ENCODE results near the gene TRNAU1AP.
"Not testable (repeated sequence)": the region's sequence is repeated elsewhere in the genome, so short reads cannot be mapped to it uniquely, and the experiment has no call there.

The TRNAU1AP gene

DNA sequence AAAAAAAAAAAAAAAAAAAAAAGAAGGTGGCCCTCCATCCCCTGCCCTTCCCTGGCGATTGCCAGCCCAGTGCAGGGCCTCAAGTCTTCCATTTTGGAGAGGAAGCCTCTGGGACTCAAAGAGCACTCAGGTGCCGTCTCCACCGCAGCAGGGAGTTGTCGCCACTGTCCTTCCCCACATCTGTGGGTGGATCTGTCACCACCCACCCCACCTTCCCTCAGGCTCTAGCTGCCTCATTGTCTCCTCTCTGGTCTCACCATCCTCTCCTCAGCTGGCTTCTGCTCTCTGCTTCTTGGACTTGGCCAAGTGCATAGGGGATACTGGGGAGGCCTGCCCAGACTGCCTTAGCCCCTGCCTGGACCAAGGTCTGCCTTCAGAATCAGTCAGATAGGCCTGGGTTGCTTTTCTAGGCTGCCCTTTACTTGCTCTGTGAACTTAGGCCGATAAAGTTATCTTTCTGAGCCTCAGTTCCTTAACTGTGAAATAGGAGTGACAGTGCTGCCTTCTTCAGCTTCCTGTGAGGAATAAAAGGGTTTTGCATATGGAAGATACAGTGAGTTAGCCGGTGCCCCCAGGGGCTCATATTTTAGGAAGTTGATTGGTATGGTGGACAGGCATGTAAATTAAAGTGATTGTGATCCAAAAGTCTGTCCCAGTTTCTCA is 31.3 kb upstream of the TRNAU1AP start:
- no peak for DNase-seq (ENCODE audit: low spot score)

DNA sequence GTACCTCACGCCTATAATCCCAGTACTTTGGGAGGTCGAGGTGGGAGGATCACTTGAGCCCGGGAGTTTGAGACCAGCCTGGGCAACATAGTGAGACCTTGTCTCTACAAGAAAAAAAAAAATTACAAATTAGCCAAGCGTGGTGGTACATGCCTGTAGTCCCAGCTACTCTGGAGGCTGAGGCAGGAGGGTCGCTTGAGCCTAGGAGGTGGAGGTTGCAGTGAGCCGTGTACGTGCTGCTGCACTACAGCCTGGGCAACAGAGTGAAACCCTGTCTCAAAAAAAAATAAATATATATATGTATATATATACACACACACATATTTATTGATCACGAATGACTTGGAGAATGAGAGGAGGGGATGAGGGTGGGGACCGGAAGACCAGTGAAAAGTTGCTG is 30.3 kb upstream of the TRNAU1AP start:
- not testable (repeated sequence) for DNase-seq (ENCODE audit: low spot score)

DNA sequence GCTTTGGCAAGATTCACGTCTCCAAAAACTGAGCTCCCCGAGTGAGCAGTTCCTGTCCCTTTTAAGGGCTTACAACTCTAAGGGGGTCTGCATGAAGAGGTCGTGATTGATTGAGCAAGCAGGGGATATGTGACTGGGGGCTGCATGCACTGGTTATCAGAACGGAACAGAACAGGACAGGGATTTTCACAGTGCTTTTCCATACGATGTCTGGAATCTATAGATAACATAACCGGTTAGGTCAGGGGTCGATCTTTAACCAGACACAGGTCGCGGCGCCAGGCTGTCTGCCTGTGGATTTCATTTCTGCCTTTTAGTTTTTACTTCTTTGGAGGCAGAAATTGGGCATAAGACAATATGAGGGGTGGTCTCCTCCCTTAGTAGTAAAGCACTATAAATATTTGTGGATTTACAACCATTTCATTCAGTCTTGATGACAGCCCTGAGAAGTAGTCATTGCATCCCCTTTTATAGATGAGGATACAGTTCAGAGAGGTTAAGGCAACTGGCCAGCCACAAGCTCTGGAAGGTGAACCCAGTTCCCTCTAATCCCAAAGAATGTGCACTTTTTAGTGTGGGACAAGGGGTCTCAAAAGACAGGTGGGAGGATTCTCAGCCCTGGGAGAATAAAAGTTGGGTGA is 27.8 kb upstream of the TRNAU1AP start:
- DNase-seq (ENCODE audit: low spot score) = not testable (repeated sequence)

DNA sequence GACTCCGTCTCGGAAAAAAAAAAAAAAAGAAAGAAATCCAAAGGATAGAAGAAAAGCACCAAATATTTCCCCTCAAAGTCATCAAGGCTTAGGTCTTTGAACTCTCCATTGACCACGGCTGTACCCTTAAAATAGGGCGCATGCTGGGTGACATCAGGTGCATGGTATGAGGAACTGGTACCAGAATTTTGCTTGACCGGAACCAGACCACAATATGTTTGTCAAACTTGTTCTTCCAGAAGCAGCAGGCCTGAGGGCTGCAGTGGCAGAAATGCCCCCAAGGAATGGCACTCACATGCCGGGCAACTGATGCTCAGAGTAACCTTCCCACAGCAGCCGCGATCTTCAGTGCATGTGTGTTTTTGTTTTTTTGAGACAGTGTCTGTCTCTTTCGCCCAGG is 26.0 kb upstream of the TRNAU1AP start:
- no peak for DNase-seq (ENCODE audit: low spot score)

- no peak for DNase-seq (ENCODE audit: low spot score)
Observed at GRCh38 chr1:28530456-28530855, 22.4 kb upstream of the TRNAU1AP start.

- no peak for DNase-seq (ENCODE audit: low spot score)
Observed at GRCh38 chr1:28534671-28535070, 18.2 kb upstream of the TRNAU1AP start.

DNA sequence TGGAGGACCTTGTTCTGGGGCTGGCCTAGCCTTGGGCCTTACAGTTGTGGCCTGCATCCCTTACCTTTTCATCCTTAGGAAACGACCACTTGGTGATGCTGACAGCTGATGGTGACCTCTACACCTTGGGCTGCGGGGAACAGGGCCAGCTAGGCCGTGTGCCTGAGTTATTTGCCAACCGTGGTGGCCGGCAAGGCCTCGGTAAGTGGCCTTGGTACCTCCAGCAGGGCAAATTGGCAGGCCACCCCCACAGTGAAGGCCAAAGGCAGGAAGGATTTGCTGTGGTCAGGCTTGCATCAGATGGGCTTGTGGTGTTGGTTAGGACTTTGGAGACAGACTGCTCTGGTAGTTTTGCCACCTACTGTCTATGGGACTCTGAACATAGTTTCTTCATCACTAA is 17.7 kb upstream of the TRNAU1AP start:
- no peak for DNase-seq (ENCODE audit: low spot score)

GRCh38 chr1:28537457-28538199 is 15.3 kb upstream of the TRNAU1AP start:
- no peak for DNase-seq (ENCODE audit: low spot score)

DNA sequence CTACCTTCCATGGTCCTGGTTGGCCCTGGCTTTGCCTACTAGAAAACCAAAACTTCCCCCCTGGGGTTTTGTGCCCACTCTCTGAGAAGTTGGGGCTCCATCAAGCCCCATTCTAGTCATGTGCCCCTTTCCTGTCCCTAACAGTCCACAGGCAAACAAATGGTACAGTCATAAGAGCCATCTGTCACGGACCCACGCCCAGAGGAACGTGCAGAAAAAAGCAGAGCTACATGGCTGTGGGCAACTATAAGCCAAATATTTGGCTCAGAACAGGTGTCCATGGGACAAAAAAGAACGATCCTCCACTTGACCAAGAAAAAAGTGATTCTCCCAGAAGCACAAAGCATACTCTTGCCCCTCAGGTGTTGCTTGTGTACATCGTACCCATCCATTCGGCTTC is 14.6 kb upstream of the TRNAU1AP start:
- DNase-seq (ENCODE audit: low spot score) = no peak

GRCh38 chr1:28540651-28541050 is 12.2 kb upstream of the TRNAU1AP start:
- no peak for DNase-seq (ENCODE audit: low spot score)

- not testable (repeated sequence) for DNase-seq (ENCODE audit: low spot score)
Observed at GRCh38 chr1:28541414-28542015, 11.4 kb upstream of the TRNAU1AP start.

- DNase-seq (ENCODE audit: low spot score) = no peak
Observed at GRCh38 chr1:28545246-28545628, 7.6 kb upstream of the TRNAU1AP start.

DNA sequence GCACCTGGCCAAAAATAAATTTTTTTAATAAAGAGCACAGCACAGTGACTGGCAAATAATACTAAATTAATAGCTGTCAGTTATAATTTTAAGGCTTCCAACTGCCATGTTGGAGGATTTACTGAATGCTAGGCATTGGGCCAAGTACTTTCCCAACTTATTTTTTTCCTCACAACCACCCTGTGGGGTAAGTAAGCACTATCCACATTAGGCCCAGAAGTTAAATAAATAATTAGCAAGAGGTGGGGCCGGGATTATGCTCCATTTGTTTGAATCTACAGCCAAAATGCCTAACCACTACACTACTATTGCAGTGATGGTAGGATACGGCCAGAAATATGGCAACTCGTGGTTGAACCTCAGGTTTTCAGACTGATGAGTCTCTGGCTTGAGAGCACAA is 4.6 kb upstream of the TRNAU1AP start:
- DNase-seq (ENCODE audit: low spot score) = no peak

GRCh38 chr1:28551381-28551780 is 1.5 kb upstream of the TRNAU1AP start:
- no peak for DNase-seq (ENCODE audit: low spot score)

DNA sequence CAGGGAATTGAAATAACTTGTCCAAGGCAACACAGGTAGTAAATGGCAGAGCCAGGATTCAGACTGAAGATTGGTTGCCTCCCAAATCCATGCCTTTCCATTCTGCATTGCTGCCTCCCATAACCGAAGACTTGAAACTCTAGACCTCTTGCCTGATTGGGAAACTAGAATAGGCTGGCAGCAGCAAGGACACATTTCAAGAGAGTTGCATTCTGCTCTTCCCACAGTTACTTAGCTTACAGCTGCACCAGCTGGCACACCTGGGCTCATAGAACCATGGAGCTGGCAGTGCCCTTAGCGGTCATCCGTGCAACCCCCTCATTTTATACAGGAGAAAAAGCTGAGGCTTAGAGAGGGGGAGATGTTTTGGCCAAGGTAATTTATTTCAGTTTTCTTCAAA is 8.0 kb downstream of the TRNAU1AP start:
- DNase-seq (ENCODE audit: low spot score) = no peak

- DNase-seq (ENCODE audit: low spot score) = no peak
Observed at GRCh38 chr1:28564310-28564709, 11.4 kb downstream of the TRNAU1AP start.

- no peak for DNase-seq (ENCODE audit: low spot score)
Observed at GRCh38 chr1:28565040-28565439, 12.2 kb downstream of the TRNAU1AP start.

DNA sequence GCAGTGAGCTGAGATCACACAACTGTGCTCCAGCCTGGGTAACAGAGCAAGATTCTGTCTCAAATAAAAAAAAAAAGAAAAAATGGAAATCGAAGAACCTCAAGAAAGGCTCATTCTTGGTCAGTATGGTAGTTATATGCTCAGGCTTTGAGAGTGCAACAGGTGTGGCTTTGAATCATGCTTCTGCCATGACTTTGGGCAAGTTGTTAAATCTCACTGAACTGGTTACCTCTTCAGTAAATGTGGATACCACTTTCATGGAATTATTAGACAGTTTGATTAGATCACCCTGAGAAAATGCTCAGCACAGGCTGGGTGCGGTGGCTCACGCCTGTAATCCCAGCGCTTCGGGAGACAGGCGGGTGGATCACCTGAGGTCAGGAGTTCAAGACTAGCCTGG is 12.8 kb downstream of the TRNAU1AP start:
- no peak for DNase-seq (ENCODE audit: low spot score)

- DNase-seq (ENCODE audit: low spot score) = no peak
Observed at GRCh38 chr1:28566931-28567330, 14.0 kb downstream of the TRNAU1AP start.

DNA sequence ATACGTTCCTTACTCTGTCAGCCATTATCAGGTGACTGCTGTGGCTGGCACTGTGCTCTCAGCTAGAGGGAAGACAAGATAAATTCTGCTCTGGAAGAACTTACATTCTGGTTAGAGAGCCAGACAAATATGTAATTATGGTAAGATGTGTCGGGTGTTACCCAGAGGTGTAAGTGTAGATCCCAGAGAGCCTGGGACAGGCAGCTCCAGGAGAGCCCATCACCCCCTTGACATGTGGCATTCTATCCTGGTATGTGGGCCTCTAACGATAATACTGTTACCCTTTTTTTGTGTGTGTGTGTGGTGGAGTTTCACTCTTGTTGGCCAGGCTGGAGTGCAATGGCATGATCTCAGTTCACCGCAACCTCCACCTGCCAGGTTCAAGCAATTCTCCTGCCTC is 19.0 kb downstream of the TRNAU1AP start:
- no peak for DNase-seq (ENCODE audit: low spot score)

DNA sequence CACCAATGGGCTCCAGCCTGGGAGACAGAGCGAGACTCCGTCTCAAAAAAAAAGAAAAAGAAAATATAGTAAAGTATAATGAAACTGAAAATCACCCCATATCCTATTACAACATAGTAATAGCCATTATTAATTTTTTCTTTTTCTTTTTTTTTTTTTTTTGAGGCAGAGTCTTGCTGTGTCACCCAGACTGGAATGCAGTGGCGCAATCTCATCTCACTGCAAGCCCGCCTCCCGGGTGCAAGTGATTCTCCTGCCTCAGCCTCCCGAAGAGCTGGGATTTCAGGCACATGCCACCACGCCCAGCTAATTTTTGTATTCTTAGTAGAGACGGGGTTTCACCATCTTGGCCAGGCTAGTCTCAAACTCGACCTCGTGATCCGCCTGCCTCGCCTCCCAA is 20.0 kb downstream of the TRNAU1AP start:
- DNase-seq (ENCODE audit: low spot score) = not testable (repeated sequence)

- no peak for DNase-seq (ENCODE audit: low spot score)
Observed at GRCh38 chr1:28573564-28573963, 20.7 kb downstream of the TRNAU1AP start.

Data from CD4-positive, alpha-beta T cell treated with Interleukin-15 for 4 hours (primary cell).